ENCODE data around the gene CGB8.
"Not testable (repeated sequence)": the region's sequence is repeated elsewhere in the genome, so short reads cannot be mapped to it uniquely, and the experiment has no call there.

Gene CGB8

GRCh38 chr19:49064768-49065611 is 16.1 kb upstream of the CGB8 start, which contains the start of gene NTF4:
NTF4 (minus strand) TSS chr19:49064818; CDS start chr19:49061997, 2,821 bp downstream.
- DNase-seq (ENCODE audit: low read depth) = no peak

DNA sequence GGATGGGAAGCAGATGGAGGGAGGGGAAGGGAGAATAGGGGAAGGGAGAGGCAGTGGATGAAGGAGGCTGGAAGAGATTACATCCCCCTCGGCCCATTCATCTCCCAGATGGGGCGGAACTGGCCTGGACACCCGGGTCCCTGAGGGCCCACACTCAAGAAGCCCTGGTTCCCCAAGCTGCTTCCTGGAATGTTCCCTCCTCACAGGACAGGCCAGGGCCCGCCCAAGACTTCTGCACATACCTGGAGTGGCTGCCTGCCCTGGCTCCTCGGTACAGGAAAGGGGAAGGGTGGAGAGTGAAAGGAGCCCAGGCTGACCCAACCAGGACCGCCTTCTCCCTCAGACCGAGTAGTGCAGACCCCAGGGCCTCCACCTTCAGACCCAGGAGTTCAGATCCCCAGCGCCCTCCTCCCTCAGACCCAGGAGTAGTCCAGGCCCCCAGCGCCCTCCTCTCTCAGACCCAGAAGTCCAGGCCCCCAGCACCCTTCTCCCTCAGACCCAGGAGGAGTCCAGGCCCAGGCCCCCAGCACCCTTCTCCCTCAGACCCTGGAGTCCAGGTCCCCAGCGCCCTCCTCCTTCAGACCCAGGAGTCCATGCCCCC is 15.2 kb upstream of the CGB8 start:
- DNase-seq (ENCODE audit: low read depth) = no peak

DNA sequence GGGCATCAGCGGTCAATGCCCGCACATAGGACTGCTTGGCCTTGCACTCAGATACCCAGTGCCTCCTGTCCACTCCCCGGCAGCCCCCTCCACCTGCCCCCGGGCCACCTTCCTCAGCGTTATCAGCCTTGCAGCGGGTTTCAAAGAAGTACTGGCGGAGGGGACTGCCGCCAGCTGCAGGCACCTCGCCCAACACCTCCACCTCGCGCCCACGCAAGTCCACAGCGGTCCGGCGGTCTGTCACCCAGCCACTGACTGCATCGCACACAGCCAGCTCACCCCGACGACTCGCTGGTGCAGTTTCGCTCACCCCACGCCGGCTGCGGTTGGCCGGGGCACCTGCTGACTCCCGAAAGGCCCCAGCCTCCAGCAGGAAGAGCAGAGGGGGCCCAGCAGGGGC is 12.5 kb upstream of the CGB8 start:
- DNase-seq (ENCODE audit: low read depth) = no peak

DNA sequence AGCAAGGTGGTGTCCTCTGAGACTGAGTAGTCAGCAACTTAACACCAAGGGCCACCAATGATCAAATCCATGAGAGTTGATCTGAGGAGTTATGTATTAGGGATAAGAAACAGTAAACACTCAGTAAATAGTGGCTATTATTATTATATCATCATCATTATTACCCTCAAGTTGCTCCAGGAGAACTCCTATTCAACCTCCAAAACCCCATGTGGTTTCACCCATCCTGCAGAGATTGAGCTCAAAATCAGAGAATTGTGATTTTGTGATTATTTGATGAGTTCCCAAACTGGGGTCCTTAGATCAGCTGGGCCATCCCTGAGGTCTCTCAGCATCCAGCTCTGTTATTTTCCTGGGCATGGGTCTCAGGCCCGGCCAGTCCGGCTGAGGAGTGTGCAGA is 12.1 kb upstream of the CGB8 start:
- no peak for DNase-seq (ENCODE audit: low read depth)

DNA sequence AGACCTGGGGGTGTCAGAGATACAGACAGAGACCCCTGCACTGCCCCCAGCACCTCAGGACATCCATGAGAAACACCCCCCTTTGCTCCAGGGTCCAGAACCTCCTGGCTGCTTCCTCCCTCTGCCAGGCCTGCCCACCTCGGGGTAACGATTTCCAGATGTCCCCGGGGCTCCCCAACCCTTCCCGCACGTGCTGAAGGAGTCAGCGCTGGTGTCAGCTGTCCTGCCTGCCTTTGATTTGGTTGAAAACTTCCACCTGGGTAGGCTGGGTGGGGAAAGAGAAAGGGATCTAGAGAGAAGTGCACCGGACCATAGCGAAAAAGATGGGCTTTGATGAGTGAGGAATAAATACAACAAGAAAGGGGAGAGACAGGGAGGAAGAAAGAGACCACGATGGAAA is 10.1 kb upstream of the CGB8 start:
- DNase-seq (ENCODE audit: low read depth) = no peak

DNA sequence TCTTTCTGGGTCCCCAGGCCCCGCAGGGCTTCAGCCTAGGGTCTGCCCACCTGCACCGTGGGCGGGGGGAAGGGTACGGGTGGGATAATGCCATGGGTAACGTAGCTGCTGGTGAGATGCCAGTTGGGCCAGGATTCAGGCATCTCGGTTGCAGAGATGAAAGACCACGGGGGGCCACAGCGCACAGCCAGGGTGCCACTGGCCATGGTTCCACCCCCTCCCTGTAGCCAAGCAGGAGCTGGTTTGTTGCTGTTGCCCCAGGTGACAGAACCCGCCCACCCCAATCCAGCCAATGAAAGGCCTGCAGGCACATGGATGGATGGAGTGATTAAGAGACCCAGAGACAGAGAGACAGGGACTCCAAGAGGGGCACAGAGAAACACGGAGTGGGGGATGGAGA is 9.7 kb upstream of the CGB8 start:
- no peak for DNase-seq (ENCODE audit: low read depth)

- no peak for DNase-seq (ENCODE audit: low read depth)
These were observed 8.8 kb upstream of the CGB8 start, which contains the start of gene CGB7 for GRCh38 chr19:49057636-49058234. CGB7 (minus strand) TSS chr19:49057749; CDS start chr19:49055375, 2,374 bp downstream.

DNA sequence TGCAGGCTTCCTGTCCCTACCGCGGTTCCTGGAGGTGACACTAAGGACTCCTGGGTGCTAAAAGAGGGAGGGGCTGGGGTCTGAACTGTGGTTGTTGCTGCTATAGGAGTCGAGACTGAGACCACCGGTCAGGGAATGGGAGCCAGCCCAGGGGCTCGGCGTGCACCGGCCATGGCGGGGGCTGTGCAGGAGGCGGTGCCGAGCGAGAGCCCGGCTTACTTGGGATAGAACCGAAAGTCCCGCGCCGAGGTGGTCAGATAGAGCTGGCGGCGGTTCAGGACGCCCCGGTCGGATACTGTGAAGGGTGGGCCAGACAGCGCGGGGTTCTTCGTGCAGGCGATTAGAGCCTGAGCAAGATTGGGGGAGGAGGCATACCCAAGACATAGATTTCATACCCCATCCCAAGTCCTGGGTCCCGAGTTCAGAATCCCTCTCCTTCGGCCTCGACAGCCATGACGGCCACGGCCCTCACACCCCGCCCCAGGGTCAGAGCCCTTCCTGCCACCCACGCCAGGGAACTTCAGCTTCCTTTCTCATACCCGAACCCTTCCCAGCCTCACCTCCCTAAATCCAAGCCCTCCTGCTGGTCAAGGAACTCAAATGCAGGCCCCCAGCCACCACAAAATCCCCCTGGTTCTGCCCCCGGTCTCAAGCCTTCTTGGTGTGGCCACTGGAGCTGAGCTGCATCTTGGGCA is 8.1 kb upstream of the CGB8 start:
- not testable (repeated sequence) for DNase-seq (ENCODE audit: low read depth)

GRCh38 chr19:49056101-49056901 is 7.4 kb upstream of the CGB8 start:
- DNase-seq (ENCODE audit: low read depth) = peak; percentile 24

DNA sequence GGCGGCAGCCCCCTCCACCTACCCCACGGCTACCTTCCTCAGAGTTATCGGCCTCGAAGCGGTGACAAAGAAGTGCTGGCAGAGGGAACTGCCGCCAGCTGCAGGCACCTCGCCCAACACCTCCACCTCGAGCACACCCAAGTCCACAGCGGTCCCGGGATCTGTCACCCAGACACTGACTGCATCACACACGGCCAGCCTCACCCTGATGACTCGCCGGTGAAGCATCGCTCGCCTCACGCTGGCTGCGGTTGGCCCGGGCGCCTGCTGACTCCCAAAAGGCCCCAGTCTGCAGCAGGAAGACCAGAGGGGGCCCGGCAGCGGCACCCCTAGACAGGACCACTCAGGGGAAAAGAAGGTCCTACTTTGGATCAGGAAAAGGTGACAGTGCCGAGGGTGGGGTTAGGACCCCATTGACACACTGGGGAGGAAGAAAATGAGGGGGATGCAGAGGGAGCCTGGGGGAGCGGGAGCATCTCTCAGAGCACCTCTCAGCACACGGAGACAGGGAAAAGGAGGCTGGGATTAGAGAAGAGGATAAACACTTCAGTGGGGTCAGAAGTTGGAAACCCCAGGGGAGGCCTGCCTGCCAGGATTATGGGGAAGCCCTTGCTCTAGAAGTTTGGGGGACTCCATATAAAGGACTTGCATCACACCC is 1.6 kb upstream of the CGB8 start:
- DNase-seq (ENCODE audit: low read depth) = not testable (repeated sequence)

DNA sequence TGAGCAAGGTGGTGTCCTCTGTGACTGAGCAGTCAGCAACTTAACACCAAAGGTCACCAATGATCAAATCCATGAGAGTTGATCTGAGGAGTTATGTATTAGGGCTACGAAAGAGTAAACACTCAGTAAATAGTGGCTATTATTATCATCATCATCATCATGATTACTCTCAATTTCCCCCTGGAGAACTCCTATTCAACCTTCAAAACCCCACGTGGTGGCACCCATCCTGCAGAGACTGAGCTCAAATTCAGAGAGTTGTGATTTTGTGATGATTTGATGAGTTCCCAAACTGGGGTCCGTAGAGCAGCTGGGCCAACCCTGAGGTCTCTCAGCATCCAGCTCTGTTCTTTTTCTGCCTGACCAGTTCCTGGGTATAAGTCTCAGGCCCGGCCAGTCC is 923 bp upstream of the CGB8 start:
- DNase-seq (ENCODE audit: low read depth) = not testable (repeated sequence)

DNA sequence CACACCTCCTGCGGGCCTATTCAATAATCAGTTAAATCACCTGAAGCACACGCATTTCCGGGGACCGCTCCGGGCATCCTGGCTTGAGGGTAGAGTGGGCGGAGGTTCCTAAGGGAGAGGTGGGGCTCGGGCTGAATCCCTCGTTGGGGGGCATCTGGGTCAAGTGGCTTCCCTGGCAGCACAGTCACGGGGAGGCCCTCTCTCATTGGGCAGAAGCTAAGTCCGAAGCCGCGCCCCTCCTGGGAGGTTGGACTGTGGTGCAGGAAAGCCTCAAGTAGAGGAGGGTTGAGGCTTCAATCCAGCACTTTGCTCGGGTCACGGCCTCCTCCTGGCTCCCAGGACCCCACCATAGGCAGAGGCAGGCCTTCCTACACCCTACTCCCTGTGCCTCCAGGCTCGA is 5.4 kb downstream of the CGB8 start, which contains the start of gene CGB5:
Gene CGB5 (plus strand): TSS at position 301 of the 400 bp plus-strand sequence. CDS start 362 bp downstream, outside the sequence.
- not testable (repeated sequence) for DNase-seq (ENCODE audit: low read depth)

- DNase-seq (ENCODE audit: low read depth) = not testable (repeated sequence)
These were observed 6.2 kb downstream of the CGB8 start for GRCh38 chr19:49042666-49043065.

DNA sequence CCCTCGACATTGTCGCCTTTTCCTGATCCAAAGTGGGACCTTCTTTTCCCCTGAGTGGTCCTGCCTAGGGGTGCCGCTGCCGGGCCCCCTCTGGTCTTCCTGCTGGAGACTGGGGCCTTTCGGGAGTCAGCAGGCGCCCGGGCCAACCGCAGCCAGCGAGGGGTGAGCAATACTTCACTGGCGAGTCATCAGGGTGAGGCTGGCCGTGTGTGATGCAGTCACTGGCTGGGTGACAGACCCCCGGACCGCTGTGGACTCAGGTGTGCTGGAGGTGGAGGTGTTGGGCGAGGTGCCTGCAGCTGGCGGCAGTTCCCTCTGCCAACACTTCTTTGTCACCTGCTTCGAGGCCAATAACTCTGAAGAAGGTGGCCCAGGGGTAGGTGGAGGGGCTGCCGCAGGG is 6.7 kb downstream of the CGB8 start:
- DNase-seq (ENCODE audit: low read depth) = no peak

DNA sequence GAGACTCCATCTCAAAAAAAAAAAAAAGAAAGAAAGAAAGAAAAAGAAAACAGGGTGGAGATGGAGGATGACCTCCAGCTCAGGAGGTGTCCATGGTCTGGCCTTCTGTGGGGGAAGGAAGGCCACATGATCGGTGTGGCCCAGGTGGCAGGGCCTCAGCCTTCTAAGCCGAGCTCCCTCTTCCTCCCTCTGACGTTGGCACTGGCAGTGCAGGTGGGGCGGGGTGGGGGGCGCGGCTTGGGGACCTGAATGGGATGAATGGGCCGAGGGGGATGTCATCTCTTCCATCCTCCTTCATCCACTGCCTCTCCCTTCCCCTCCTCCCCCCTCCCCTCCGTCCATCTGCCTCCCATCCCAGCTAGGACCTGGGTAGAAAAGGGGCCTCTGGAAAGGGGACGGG is 9.2 kb downstream of the CGB8 start:
- not testable (repeated sequence) for DNase-seq (ENCODE audit: low read depth)

DNA sequence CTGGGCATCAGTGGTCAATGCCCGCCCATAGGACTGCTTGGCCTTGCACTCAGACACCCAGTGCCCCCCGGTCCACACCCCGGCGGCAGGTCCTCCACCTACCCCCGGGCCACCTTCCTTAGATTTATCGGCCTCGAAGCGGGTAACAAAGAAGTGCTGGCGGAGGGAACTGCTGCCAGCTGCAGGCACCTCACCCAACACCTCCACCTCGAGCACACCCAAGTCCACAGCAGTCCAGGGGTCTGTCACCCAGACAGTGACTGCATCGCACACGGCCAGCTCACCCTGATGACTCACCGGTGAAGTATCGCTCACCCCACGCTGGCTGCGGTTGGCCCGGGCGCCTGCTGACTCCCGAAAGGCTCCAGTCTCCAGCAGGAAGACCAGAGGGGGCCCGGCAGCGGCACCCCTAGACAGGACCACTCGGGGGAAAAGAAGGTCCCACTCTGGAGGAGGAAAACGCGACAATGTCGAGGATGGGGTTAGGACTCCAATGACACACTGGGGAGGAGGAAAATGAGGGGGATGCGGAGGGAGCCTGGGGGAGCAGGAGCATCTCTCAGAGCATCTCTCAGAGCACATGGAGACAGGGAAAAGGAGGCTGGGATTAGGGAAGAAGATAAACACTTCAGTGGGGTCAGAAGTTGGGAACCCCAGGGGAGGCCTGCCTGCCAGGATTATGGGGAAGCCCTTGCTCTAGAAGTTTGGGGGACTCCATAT is 10.2 kb downstream of the CGB8 start:
- DNase-seq (ENCODE audit: low read depth) = not testable (repeated sequence)

GRCh38 chr19:49038111-49038510 is 10.8 kb downstream of the CGB8 start:
- DNase-seq (ENCODE audit: low read depth) = not testable (repeated sequence)

DNA sequence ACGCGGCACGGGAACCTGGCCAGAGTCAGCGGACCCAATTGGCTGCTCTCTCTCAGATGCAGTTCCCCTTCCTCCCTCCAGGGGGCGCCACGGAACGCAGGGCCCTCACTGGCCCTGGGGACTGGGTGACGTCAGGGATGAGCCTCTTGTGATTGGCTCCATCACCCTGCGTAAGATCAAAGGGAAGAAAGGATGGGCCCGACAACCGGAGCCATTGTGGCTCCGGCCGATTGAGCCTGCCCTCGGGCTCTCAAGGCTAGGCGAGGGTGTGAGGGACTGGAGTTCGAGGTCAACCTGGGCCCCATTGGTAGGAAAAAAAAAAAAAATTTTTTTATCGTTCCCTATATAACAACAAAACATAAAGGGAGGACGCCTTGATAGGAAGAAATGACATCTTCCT is 12.1 kb downstream of the CGB8 start, which contains the start of gene CGB1:
Gene CGB1 (minus strand): TSS at position 81 of the 400 bp plus-strand sequence. CDS start 184 bp downstream, outside the sequence.
- DNase-seq (ENCODE audit: low read depth) = not testable (repeated sequence)

GRCh38 chr19:49031642-49032301 is 17.1 kb downstream of the CGB8 start, which contains the start of gene CGB2:
CGB2 (plus strand) TSS chr19:49031890; CDS start chr19:49032096, 206 bp downstream.
- DNase-seq (ENCODE audit: low read depth) = not testable (repeated sequence)
